T-helper 17 cell (primary cell): ENCODE results near the gene PUM1. TPM values are rescaled to one million over a fixed set of nuclear protein-coding genes. Genes with fewer than 3 reads are reported as not detected.

ENCODE experiments used
- ATAC-seq: fragments of 150-1000 bp; cut with Tn5 transposase; 2 replicates; pipeline ENCODE4 v1.10.0; 2021; ENCODE audit warnings: mild to moderate bottlenecking, moderate library complexity
- DNase-seq, 3 donors: peaks; one replicate each; pipeline versions ENCODE4 v3.0.0 to v3.0.0-alpha.2; 2020 to 2021
- H3K9me3 ChIP-seq: one replicate; pipeline ENCODE4 v1.7.0; 2013; ENCODE audit warnings: low read length, mild to moderate bottlenecking; ENCODE audit not compliant: control insufficient read depth, poor library complexity, severe bottlenecking
- H3K27ac Mint-ChIP-seq: one replicate; pipeline ENCODE4 v1.8.0; 2022; ENCODE audit warnings: mild to moderate bottlenecking, moderate library complexity, mixed read lengths
- H3K27me3 Mint-ChIP-seq: one replicate; pipeline ENCODE4 v1.8.0; 2022; ENCODE audit warnings: mixed read lengths
- H3K36me3 Mint-ChIP-seq: one replicate; pipeline ENCODE4 v1.8.0; 2022; ENCODE audit warnings: low read depth, mixed read lengths
- H3K4me1 Mint-ChIP-seq: one replicate; pipeline ENCODE4 v1.8.0; 2022; ENCODE audit warnings: mild to moderate bottlenecking, mixed read lengths
- H3K4me3 Mint-ChIP-seq: one replicate; pipeline ENCODE4 v1.8.0; 2022; ENCODE audit warnings: mild to moderate bottlenecking, moderate library complexity, mixed read lengths
- total RNA-seq, 4 donors: library from RNA in 2 of 4; stranded (reverse) in 2 of 4; gene quantifications; one replicate each; pipeline ENCODE4 v1.2.3 and lab custom pipeline; 2022 to 2026

PUM1 gene
- total RNA-seq, 2 donors from 2014 or later, result 186 to 202 TPM

DNA sequence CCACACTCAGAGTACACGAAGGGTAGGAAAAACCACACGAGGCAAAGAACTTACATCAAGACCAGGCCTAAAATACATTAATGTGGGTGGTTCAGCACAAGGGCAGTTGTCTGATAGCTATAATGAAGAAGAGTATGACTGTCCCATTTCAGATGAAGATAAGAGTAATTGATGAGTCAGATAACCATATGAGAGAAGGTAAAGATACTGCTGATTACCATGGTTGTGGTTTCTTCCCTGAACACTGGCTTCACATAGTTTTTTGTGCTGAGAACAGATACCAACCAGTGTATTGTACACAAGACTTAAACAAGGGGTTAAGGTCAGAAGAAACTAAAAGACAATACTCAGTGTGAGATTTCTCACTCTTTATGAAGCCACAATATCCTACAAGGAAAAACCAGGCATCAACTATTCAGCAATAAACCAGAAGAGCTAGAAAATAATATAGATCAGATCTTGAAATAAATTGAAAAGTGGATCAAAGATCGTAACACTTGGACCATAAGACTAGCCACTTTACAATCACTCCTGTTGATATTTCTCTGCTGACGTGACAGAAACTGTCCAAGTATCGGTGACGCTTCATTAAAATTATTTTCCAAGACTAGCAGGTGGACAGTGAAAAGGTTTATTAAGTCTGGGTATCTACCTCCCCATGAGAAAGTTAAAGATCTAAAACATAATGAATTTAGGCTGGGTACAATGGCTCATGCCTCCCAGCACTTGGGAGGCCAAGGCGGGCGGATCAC lies 28.6 kb downstream of the PUM1 start:
- Mint-ChIP-seq H3K27ac (peak overlapping the region; percentile 72), H3K4me1 (peaks cover 44% of the 10 kb centered on the region), H3K36me3 (peaks cover 9% of the 10 kb centered on the region), H3K27me3 (no peaks in the 10 kb centered on the region), H3K4me3 (peak overlapping the region; percentile 50)
- no peaks in the 10 kb centered on the region for H3K9me3 ChIP-seq
- ATAC-seq (peak; percentile 62), DNase-seq (no peak)

DNA sequence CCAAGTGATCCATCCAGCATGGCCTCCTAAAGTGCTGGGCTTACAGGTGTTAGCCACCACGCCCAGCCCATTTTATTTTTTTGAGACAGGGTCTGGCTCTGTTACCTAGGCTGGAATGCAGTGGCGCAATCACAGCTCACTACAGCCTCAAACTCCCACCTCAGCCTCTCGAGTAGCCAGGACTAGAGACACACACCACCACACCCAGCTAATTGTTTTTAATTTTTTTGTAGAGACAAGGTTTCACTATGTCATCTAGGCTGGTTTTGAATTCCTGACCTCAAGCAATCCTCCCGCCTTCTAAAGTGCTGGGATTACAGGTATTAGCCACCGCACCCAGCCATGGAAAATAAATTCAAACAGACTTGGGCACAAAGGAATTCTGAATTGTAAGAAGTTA lies 31.9 kb downstream of the PUM1 start:
- no peak for ATAC-seq
- H3K36me3 Mint-ChIP-seq, result peaks cover 7% of the 10 kb centered on the region
- H3K4me3 Mint-ChIP-seq, result no peak overlapping the region
- peak overlapping the region; percentile 62 for H3K27ac Mint-ChIP-seq
- no peaks in the 10 kb centered on the region for H3K27me3 Mint-ChIP-seq
- no peak for DNase-seq
- H3K4me1 Mint-ChIP-seq, result peaks cover 48% of the 10 kb centered on the region
- H3K9me3 ChIP-seq, result no peaks in the 10 kb centered on the region

DNA sequence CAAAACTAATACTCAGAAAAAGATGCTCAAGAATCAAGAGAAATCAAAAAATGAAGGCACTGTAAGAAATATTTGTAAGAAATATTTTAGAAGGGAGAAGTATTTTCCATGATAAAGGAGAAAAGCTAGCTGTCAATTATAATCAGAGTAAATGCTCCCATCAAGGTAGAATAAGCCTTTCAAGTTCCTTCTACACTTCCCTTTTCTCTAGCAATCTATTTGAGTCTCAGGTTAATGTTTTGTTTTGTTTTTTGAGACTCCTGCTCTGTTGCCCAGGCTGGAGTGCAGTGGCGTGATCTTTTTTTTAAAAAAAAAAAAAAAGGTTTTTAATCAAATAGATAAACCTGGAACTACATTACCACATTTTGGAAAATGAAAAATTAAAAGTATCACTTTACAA lies 33.3 kb downstream of the PUM1 start:
- ATAC-seq (no peak), DNase-seq (no peak)
- Mint-ChIP-seq H3K36me3 (peaks cover 7% of the 10 kb centered on the region), H3K4me3 (no peak overlapping the region), H3K4me1 (peaks cover 48% of the 10 kb centered on the region), H3K27me3 (no peaks in the 10 kb centered on the region), H3K27ac (peak overlapping the region; percentile 68)
- no peaks in the 10 kb centered on the region for H3K9me3 ChIP-seq

DNA sequence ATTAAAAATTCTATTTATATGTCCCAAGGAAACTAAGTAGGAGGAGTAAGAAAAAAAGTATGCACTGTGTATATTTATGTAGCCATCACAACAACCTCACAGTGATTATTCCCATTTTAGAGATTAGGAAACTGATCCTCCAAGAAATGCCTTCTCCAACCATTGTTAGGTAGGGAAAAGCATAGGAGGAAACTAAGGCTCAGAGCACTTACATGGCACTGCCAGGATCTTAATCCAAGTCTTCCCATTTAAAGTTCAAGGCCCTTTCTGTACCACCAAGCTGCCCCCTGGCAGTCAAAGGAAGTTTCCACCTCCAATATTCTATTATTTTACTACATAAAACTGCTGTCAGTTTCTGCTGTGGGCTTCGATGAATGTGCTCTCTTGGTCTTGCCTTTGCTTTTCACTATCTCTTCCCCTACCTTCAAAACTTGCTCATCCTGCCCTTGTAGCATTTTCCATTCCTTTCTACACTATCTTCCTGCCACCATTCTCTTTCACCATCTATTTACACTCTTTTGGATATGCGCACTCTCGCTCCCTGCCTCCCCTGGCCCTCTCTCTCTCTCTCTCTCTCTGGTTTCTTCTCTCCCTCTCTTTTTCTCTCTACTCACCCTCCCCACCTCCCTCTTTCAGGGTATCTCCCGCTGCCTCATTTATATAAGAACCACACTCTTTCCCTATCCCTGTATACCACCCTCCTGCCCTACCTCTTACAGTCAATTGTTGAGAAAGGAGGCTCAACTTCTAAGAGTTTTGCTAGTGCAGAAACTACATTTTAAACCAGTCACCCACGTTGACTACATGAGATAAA lies 34.0 kb downstream of the PUM1 start:
- H3K27ac Mint-ChIP-seq, result peak overlapping the region; percentile 68
- DNase-seq (no peak), ATAC-seq (no peak)
- no peaks in the 10 kb centered on the region for H3K9me3 ChIP-seq
- H3K4me1 Mint-ChIP-seq, result peaks cover 44% of the 10 kb centered on the region
- no peaks in the 10 kb centered on the region for H3K27me3 Mint-ChIP-seq
- peak overlapping the region; percentile 34 for H3K4me3 Mint-ChIP-seq
- peaks cover 2% of the 10 kb centered on the region for H3K36me3 Mint-ChIP-seq

DNA sequence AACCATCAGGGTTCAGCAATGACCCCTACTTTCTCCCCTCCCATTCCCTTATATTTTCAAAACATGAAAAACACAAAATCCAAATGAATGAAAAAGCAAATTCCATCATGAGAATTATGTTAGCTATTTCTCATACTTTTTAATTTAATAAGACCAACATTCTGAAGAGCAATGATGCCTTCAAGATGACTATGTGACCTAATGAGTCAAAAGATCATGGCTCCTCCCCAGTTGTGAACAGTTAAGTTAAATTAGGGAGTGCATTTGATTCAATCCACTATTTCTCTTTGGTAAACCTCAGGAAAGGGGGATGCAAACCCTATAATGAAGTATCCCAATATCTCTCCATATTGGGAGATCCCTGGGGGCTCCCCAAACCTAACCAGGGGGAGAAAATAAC lies 36.5 kb downstream of the PUM1 start:
- H3K36me3 Mint-ChIP-seq, result peaks cover 2% of the 10 kb centered on the region
- no peak overlapping the region for H3K4me3 Mint-ChIP-seq
- peak overlapping the region; percentile 78 for H3K27ac Mint-ChIP-seq
- DNase-seq (no peak), ATAC-seq (no peak)
- H3K27me3 Mint-ChIP-seq, result no peaks in the 10 kb centered on the region
- H3K9me3 ChIP-seq, result no peaks in the 10 kb centered on the region
- H3K4me1 Mint-ChIP-seq, result peaks cover 45% of the 10 kb centered on the region

DNA sequence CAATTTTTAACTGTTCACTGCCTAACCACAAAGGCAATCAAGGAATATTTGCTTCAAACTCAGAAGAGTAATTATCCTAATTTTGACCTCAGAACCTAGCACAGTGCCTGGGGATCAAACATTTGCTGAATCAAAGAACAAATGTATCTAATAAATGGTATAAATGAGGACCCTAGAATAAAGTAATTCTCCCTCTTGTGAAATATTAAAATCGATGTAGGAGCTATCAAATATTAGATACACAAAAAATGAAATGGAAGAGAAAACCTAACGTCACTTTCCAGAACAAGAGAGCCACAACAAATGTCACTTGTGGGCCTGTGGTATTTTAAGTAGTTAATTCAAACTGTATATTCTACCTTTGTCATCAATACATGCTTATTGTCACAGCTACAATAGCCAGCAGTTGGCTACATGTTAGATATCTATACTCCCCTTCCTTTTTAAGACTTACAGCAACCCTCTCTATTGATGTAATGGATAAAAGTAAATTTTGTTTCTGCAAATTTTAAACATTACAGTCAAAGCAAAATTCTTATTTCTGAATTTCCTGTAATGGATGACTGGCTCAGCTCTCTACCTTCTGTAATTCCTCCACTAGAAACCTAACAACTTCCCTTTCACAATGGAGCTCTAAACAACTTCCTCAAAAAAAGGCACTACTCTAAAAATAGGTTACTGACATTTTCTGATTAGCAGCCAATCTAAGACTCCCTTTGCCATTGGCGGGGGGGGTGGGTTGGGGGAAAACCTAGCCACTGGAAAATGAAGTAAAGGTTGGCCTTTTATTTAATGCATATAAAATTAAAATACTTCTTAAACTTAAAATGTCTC lies 37.6 kb downstream of the PUM1 start:
- Mint-ChIP-seq H3K27me3 (no peaks in the 10 kb centered on the region), H3K36me3 (peaks cover 2% of the 10 kb centered on the region), H3K4me3 (peak overlapping the region; percentile 49), H3K4me1 (peaks cover 48% of the 10 kb centered on the region), H3K27ac (peak overlapping the region; percentile 78)
- ATAC-seq, result peak; percentile 48
- no peak for DNase-seq
- no peaks in the 10 kb centered on the region for H3K9me3 ChIP-seq

DNA sequence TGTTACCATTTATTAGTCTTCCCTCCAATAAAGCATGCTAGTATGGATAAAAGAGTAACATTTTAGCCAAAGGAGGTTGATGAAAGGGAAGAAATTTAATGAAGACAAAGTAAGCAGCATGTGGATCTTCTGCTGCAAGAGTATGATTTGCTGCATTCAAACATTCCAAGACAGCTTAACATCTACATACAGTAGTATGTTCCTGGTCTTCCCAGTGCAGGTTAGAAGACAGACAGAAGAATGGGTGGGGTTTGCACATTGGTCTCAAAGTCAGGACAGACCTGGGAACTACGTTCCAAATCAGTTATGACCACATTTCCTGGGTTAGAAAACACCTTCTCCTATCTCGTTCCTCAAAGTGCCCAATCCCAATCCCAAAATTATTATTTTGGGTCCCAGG lies 43.3 kb downstream of the PUM1 start:
- DNase-seq (no peak), ATAC-seq (no peak)
- no peaks in the 10 kb centered on the region for H3K9me3 ChIP-seq
- Mint-ChIP-seq H3K36me3 (peaks cover 2% of the 10 kb centered on the region), H3K4me3 (no peak overlapping the region), H3K4me1 (peaks cover 56% of the 10 kb centered on the region), H3K27ac (no peak overlapping the region), H3K27me3 (no peaks in the 10 kb centered on the region)

DNA sequence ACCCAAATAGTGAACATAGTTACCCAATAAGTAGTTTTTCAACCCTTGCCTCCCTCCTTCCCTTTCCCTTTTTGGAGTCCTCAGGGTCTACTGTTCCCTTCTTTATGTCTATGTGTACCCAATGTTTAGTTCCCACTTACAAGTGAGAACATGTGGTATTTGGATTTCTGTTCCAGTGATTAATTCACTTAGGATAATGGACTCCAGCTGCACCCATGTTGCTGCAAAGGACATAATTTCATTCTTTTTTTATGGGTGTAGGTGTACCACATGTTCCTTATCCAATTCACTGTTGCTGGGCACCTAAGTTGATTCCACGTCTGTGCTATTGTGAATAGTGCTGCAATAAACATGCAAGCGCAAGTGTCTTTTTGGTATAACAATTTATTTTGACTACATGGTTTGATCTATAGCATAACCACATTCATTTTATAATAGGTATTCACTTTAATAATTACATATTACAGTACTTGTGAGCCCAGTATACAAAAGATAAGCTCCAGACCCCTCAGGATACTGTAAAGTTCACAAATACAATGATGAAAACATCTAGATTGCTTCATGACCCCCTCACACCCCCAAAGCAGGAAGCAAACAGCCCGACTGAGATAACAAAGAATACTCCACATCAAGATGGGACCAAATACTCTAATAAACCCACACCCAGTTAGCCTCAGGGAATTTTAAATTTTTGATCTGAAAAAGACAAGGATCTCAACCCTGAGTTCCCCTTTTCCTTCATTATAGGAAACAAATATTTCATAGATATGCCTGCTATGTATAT lies 45.3 kb downstream of the PUM1 start:
- peak overlapping the region; percentile 27 for H3K27ac Mint-ChIP-seq
- ATAC-seq (no peak), DNase-seq (no peak)
- H3K4me1 Mint-ChIP-seq, result peaks cover 52% of the 10 kb centered on the region
- no peaks in the 10 kb centered on the region for H3K27me3 Mint-ChIP-seq
- H3K9me3 ChIP-seq, result no peaks in the 10 kb centered on the region
- peaks cover 2% of the 10 kb centered on the region for H3K36me3 Mint-ChIP-seq
- no peak overlapping the region for H3K4me3 Mint-ChIP-seq

DNA sequence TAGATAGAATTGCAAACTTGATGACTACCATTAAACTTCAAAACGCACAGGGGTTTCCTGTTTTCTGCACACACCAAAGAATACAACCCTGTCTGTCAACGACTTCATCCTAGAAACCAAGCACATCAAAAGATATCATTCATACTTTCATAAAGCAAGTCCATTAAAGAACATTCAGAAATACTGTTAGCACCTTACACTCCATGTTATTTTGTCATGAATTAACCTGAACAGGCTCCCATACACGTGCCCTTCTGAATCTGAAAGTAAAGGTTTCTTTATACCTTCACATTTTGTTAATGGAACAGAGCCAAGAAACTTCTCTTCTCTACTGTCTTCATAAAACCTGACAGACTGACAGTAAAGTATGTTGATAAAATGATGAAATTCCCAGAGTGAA lies 46.1 kb downstream of the PUM1 start:
- Mint-ChIP-seq H3K4me3 (no peak overlapping the region), H3K27me3 (no peaks in the 10 kb centered on the region), H3K27ac (peak overlapping the region; percentile 27), H3K4me1 (peaks cover 48% of the 10 kb centered on the region), H3K36me3 (peaks cover 2% of the 10 kb centered on the region)
- ATAC-seq (peak; percentile 55), DNase-seq (no peak)
- H3K9me3 ChIP-seq, result no peaks in the 10 kb centered on the region

DNA sequence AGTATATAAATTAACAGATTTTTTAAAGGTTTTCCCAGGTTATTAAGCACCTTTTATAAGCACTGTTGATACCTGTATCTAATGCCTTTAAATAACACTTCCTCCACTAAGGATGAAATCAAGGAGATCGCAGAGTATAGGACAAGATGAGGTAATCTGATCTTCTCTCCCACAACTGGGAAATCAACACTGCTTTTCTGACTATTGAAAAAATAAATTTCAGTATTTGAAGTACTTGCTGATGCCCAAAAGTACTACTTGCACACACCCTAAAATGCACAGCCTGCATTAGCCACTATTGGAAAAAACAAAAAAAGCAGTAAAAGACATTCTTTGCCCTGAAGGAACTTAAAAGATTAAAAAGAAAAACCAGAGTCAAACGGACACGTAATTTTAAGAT lies 48.6 kb downstream of the PUM1 start:
- Mint-ChIP-seq H3K4me1 (peaks cover 49% of the 10 kb centered on the region), H3K36me3 (peaks cover 4% of the 10 kb centered on the region), H3K27me3 (no peaks in the 10 kb centered on the region), H3K4me3 (no peak overlapping the region), H3K27ac (peak overlapping the region; percentile 59)
- H3K9me3 ChIP-seq, result no peaks in the 10 kb centered on the region
- DNase-seq (no peak), ATAC-seq (no peak)

DNA sequence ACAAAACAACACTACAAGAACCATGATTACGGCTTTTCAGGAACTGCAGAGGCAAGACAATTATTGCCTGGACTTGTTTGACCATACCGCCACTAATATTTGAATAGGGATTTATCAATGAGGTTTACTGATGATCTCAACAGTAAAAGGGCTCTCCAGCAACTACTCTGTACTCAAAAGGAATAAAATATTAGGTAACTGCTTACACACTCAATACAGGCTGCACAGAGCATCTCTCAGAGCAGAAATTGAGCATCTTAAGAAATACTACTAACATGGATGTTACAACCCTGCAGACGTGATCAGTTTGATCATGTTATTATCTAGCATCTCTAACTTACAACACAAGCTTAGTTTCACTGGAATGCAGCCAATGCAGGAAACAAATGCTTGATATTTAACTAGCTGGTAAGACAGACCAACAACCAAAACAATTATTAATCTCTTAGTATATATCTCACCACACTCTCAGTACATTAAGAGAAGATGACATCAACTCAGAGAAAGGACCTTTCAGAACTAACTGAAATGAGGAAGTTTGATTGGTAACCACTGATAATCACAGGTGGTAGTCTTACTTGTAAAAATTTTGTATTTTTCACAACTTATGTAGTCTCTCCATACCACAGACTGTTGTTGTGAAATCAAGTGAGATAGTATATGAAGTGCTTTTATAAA lies 52.2 kb downstream of the PUM1 start:
- Mint-ChIP-seq H3K4me1 (peaks cover 46% of the 10 kb centered on the region), H3K27ac (peak overlapping the region; percentile 24), H3K4me3 (no peak overlapping the region), H3K36me3 (peaks cover 2% of the 10 kb centered on the region), H3K27me3 (no peaks in the 10 kb centered on the region)
- no peak for DNase-seq
- H3K9me3 ChIP-seq, result no peaks in the 10 kb centered on the region
- ATAC-seq, result peak; percentile 37

DNA sequence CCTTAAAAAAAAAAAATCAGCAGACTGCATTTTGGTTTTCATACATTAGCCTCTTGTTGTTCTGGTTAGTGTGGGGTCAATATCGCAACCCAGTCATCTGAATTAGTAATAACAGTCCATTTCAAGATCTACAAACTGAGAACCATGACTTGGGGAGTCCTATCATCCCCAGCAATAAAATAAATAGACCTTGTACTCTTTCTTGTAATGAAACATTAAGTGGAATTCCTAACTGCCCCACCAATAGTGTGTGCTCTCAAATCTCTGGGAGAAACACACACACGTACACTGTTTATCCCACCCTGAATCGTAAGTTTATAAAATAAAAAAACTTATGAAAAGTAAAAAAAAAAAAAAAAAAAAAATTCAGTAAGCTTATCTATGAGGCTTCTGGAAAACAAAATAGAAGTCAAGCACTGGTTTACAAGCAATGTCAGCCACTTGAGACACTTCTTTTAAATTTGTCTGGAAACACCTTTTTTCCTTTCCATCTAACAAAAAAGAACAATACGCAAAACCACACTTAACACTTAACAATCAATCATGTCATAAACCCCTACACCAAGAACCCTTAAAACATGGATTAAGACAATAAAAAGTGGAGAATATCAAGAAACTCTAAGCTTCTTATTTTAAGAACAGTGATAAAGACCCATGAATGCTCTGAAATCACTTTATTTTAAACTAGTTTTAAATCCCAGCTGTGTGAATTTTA lies 53.1 kb downstream of the PUM1 start:
- H3K36me3 Mint-ChIP-seq, result peaks cover 2% of the 10 kb centered on the region

More for the DNA sequence above, 53.1 kb downstream of the PUM1 start:
- DNase-seq (no peak), ATAC-seq (no peak)
- no peaks in the 10 kb centered on the region for H3K9me3 ChIP-seq
- Mint-ChIP-seq H3K4me3 (no peak overlapping the region), H3K27me3 (no peaks in the 10 kb centered on the region), H3K27ac (peak overlapping the region; percentile 63), H3K4me1 (peaks cover 51% of the 10 kb centered on the region)
